Retinal pigment epithelial cell (primary cell): ENCODE data around the gene CASQ1.

Experiments used
- DNase-seq: peaks from one replicate; pipeline ENCODE4 v3.0.0-alpha.2; 2010; ENCODE audit warnings: low read depth
- H3K4me3 ChIP-seq: 2 replicates; pipeline ENCODE4 v1.5.1; 2011; ENCODE audit warnings: mild to moderate bottlenecking, low read length, control low read depth, moderate library complexity
- TF ChIP-seq, protein P1 (sequence below): conservative IDR thresholded peaks from 2 replicates; pipeline ENCODE4 v1.5.1; 2011; ENCODE audit warnings: low read depth, low read length, control low read depth, inconsistent platforms

Gene CASQ1

DNA sequence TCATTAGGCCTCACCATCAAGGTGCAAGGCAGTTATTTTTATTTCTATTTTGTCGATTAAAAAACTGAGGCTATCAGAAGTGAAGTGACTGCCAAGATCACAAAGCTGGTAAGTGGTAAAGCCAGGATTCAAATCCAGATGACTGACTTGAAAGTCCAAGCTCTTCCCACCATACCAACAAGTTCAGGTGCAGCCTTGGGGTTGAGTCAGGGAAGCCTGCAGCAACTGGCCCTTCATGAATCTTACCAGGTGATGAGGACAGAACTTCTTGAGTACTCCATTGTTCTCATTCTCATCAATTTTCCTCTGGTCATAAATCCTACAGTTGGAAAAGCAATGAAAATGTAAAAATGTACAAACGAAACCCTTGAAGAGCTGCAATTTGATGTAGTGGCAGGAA lies 35.0 kb downstream of the CASQ1 start:
- H3K4me3 ChIP-seq: no peak overlapping the region
- DNase-seq: no peak
- TF ChIP-seq, protein P1, sequence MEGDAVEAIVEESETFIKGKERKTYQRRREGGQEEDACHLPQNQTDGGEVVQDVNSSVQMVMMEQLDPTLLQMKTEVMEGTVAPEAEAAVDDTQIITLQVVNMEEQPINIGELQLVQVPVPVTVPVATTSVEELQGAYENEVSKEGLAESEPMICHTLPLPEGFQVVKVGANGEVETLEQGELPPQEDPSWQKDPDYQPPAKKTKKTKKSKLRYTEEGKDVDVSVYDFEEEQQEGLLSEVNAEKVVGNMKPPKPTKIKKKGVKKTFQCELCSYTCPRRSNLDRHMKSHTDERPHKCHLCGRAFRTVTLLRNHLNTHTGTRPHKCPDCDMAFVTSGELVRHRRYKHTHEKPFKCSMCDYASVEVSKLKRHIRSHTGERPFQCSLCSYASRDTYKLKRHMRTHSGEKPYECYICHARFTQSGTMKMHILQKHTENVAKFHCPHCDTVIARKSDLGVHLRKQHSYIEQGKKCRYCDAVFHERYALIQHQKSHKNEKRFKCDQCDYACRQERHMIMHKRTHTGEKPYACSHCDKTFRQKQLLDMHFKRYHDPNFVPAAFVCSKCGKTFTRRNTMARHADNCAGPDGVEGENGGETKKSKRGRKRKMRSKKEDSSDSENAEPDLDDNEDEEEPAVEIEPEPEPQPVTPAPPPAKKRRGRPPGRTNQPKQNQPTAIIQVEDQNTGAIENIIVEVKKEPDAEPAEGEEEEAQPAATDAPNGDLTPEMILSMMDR: no peak

DNA sequence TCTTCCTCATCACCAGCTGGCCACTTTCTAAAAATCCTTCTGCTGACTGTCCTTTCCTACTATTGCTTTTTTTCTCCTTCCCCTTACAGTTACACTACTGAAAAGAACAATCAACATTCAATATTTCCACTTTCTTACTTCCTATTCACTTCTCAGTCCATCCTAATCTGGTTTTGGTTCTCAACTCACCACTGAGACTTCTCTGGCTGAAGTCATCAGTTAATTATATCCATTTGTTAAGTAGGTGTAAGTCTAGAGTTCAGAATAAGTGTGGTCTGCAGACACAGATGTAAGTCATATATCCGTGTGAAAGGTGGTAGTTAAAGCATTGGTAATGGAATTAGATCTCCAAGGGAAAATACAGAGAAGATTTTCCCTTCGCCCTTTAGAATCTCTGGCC lies 36.2 kb downstream of the CASQ1 start:
- no peak for DNase-seq

DNA sequence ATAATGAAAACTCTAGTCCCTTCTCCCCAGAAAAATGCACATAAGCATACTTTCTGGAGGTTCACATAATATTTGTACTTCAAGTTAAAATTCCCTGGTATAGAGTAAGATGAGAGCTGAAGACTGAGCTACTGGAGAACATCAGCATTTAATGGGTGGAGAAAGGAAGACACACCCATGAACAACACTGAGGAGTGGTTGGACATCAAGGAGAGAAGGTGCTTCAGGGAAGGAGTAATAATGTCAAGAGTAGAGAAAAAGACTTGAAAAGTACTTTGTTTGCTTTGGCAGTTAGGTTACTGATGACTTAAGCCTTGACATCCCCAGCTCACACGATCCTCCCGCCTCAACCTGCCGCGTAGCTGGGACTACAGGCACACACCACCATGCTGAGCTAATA lies 36.7 kb downstream of the CASQ1 start:
- TF ChIP-seq, protein P1: no peak
- no peak overlapping the region for H3K4me3 ChIP-seq
- DNase-seq: no peak

More for the DNA sequence above, 36.2 kb downstream of the CASQ1 start:
- TF ChIP-seq, protein P1: no peak
- no peak overlapping the region for H3K4me3 ChIP-seq

DNA sequence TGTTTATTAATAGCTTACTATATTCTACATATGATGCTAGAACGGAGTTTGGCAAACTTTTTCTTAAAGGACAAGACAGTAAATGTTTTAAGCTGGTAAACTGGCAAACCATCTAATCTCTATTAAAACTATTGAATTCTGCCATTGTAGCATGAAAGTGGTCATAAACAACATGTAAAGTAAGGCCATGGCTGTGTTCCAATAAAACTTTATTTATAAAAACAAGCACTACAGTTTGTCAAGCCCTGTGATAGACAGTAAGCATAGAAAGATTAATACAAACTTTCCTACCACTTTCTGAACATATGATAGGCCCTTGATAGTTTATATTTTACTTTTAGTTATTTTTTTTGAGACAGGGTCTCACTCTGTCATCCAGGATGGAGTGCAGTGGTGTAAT lies 37.2 kb downstream of the CASQ1 start:
- TF ChIP-seq, protein P1: no peak
- H3K4me3 ChIP-seq: no peak overlapping the region
- DNase-seq: no peak

DNA sequence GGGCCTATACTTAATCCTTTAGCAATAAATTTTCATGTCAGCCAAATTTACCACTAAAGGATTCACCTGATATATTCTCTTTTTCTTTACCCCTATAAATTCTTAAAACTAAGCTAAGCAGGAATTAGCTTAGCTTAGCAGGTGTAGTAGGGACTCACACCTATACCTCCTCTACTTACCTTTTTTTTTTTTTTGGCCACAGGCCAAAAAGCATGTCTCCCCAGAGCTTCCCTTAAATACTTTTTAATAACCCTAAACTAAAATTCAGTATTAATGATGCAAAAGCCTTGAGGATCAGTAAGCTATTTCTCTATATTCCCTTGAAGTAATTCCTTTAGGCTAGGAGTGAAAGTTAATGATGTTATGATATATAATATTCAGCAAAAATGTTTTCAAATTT lies 38.1 kb downstream of the CASQ1 start:
- H3K4me3 ChIP-seq: no peak overlapping the region
- DNase-seq: no peak
- TF ChIP-seq, protein P1: no peak

DNA sequence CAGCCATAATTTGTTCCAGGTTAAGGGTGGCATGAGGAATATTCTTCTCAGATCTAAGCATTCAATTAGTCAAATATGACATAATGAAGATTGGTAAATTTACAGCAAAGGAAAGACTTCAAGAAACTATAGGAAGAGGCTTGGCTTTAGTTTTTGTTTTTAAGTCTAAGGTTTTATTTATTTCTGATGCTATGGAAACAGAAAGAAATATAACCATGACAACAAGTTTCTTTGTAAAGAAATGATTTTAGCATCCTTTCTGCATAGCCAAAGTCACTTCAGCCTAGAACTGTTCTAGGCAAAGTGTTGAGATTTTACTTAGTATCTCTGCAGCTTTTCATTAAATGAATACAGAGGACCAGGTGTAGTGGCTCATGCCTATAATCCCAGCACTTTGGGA lies 42.5 kb downstream of the CASQ1 start:
- no peak for DNase-seq
- TF ChIP-seq, protein P1: no peak
- H3K4me3 ChIP-seq: no peak overlapping the region

DNA sequence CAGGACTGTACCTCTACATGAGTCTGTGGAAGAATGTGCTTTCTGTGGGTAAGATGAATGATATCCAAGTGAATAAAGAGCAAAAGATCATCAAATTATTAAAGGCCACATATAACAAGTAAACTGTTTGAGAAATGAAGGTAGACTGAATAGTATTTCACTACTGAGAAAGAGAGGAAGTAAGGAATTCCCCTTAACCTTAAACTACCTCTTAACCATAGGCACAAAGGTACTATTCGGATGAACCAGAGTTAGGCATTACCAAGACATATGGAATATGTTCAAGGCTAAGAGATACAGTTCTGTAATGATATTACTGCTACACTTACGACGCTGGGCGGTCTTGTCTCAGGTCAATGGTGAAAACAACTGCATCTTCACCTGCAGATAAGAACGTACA lies 46.4 kb downstream of the CASQ1 start:
- no peak for DNase-seq
- TF ChIP-seq, protein P1: no peak
- no peak overlapping the region for H3K4me3 ChIP-seq
